DMS 273 (cell line): ENCODE measurements around the gene METRNL.
"Not testable (repeated sequence)": the region's sequence is repeated elsewhere in the genome, so short reads cannot be mapped to it uniquely, and the experiment has no call there.

Experiments used
- DNase-seq: peaks from one replicate; lab custom pipeline; 2025; ENCODE audit not compliant: unreplicated experiment; lab: John Stamatoyannopoulos, UW

METRNL gene

DNA sequence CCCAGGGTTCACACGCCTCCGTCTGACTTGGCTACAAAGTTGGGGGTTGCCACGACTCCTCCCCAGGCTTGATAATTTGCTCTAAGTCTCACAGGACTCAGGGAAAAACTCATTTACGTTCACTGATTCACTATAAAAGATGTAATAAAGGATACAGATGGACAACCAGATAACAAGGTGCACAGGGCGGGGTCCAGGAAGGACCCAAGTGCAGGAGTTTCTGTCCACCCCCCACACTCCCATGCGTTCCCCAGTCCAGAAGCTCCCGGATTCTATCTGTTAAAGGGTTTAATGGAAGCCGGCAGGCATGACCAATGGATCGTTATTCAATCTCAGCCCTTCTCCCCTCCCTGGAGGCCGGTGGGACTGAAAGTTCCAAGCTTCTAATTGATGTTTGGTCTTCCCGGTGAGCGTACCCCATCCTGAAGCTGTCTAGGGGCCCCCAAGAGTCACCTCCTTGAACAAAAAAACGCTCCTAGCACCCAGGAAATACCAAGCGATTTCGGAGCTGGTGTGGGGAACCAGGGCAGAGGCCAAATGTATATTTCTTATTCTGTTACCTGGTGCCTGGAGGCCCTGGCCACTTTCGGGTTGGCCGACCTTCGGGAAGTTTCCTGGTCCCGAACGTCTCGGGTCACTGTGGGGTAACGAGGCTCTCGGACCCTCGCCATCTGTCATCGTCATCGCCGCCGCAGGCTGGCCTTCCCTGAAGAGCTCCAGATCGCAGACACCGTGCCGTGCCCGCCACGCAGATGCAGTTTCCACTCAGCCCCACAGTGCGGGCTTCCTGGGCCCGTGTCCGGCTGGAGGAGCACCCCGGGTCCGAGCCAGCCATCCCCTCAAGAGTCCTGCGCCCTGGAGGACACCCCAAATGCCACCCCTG is 13.5 kb upstream of the METRNL start:
- DNase-seq = no peak

DNA sequence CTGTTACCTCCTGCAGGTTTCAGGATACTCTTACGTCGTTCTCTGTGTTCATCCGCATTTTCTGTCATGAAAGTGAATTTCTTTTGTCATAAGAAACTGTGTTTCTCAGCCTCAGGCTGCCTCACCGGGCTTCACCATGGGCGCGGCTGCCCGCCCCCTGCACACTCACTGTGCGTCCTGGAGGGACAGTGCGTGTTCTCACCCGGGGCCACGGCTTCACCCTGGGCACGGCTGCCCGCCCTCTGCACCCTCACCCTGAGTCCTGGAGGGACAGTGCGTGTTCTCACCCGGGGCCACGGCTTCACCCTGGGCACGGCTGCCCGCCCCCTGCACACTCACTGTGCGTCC is 12.9 kb upstream of the METRNL start:
- not testable (repeated sequence) for DNase-seq

DNA sequence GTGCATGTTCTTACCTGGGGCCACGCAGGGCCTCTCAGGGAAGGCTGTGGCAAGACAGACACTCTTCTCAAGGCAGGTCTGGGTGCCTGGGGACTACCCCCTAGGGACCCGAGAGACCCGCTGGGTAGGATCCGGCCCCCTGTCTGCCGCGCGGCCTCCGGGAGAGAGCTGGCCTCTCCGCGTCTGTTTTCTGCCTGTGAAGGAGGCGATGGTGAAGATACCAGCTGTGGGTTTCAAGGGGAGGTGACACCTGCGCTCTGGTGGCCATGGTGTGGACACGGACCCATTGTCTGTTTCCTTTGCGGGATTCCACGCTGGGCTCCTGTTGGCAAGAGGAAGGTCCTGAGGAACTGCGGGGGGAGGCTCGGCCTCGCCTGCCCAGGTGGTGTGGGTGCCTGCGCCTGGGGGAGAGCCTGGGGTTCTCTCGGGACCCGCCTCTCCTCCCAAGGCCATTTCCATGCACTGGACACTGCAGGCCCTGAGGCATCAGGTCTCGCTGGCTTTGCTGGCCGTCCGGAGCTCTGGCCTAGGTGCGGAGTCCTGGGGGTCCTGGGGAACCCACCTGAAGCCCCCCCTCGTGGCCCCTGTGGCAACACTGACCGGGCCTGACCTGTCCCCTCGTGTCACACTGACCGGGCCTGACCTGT is 12.2 kb upstream of the METRNL start:
- no peak for DNase-seq

DNA sequence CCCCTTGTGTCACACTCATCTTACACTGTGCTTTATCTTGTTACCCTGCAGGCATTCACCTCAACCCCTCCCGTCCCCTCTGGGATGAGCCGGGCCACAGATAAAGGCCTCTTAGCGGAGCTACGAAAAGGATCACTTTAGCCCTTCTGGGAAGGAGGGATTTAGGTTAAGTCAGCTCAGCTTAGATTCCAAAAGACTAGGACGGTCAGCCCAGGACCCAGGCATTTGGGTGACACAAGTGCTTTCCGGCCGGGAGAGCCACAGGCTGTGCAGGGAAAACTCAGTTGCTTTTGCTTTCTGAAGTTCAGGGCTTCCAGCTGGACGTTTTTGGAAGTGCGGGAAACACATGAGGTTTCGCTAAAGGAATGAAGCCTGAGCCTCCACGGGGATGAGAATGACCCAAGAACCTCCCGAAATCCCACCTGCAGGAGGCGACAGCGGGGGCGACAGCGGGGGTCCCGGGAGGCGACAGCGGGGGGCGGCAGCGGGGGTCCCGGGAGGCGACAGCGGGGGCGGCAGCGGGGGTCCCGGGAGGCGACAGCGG is 11.6 kb upstream of the METRNL start:
- DNase-seq = peak; percentile 38

DNA sequence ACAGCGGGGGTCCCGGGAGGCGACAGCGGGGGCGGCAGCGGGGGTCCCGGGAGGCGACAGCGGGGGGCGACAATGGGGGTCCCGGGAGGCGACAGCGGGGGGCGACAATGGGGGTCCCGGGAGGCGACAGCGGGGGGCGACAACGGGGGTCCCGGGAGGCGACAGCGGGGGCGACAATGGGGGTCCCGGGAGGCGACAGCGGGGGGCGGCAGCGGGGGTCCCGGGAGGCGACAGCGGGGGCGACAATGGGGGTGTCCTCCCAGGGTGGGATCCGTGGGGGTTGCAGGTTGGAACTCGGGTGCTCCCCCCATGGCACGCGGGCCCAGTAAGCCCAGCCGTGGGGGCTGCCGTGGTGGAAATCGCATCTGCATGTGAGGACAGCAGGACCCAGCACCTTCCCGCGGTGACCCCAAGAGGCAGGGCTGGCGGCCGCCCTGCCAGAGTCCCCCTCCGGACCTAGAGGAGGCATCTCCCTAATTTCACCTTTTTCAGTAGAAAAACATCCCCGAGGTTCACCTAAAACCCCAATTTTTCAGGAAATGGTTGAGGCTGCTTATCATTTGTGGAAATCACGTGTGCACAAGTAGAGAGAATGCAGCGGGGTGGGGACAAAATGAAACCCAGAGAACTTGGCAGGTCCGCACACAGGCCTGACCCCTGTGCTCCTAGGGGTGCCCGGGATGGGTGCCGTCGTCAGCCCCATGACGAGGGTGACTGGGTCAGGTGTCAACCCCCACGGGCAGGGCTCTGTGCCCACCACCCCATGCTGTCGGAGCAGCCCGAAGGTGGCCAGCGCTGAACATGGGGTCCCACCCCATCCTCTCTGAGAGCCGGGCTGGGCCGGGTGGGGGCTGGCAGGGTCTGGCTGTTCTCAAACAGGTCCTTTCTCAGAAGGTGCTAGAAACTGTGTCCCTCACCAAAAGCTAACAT is 10.5 kb upstream of the METRNL start:
- DNase-seq = no peak

DNA sequence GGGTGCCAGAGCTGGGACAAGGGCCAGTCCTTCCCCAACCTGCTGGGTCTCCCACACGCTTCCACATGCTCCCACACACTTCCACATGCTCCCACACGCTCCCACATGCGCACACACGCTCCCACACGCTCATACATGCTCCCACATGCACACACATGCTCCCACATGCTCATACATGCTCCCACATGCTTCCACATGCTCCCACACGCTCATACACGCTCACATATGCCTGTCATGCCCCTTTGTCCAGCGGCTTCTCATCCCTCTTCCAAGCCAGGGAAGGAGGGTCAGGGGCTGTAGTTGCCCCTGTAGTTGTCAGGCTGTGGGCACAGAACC is 9.9 kb upstream of the METRNL start:
- DNase-seq = no peak

DNA sequence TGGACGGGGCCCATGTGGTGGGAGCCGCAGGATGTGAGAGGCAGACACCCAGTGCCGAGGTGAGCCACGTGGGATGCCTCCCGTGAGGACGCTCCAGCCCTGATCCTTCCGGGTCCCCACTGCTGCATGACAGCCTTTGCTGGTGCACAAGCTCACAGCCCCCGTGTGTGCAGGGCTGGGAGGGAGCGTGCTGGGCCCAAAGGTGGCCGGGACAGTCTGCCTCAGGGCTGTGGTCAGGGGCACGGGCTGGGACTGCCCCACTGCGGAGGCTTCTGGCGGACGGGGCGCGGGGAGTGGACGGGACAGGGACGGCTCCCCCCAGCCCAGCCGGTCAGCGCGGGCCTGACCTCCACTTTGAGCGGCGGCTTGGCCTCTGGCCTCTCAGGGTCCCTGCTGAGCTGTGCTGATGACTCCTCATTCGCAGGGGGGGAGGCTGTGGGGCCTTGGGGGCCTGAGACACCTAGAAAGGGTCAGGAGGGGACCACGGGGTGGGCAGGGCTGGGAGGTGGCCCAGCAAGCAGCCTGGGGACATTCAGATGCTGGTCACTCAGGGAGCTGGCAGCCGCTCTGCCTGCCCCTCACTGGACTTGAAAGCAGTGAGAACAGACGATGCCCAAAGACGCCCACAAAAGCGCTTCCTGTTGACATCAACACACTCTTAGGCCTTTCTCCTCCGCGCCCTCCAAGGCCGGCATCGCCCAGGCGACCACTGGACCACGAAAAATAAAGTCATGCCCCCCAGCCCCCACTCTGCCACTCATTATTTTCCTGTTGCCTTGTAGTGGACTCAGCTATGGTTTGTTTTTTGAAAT is 9.3 kb upstream of the METRNL start:
- no peak for DNase-seq

DNA sequence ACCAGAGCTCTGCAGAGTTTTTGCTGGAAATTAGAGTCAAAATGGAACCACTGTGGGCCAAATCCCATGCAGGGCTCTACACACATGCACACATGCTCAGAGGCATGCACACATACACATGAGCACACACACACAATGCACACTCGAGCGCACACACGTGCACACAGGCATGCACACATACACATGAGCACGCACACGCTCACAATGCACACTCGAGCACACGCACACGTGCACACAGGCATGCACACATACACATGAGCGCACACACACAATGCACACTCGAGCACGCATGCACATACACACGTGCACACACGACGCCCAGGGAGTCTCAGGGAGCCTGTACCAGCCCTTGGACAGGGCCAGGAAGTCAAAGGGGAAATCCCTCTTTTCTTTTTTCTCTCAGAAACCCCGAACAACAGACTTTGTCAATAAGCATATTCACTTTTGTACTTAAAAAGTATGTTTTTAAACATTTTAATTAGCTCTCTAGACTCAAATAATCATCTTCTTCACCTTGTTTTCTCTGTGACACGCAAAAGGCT is 8.5 kb upstream of the METRNL start:
- no peak for DNase-seq

DNA sequence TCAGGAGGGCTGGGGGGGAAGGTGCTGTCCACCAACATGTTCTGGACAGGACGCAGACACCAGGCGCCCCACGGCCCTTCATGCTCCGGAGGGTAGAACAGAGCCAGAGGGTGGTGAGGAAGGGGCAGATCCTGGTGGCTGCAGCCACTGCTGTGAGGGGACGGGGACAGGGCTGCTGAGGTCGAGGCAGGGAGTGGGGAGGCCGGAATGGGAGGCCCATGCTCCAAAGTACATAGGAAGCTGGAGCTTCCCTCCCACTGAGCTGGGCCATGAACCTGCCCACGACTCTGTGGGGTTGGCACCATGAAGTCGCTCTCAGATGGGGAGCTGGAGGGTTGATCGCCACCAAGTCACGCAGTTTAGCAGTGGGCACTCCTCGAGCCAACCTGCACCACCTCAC is 8.0 kb upstream of the METRNL start:
- no peak for DNase-seq

DNA sequence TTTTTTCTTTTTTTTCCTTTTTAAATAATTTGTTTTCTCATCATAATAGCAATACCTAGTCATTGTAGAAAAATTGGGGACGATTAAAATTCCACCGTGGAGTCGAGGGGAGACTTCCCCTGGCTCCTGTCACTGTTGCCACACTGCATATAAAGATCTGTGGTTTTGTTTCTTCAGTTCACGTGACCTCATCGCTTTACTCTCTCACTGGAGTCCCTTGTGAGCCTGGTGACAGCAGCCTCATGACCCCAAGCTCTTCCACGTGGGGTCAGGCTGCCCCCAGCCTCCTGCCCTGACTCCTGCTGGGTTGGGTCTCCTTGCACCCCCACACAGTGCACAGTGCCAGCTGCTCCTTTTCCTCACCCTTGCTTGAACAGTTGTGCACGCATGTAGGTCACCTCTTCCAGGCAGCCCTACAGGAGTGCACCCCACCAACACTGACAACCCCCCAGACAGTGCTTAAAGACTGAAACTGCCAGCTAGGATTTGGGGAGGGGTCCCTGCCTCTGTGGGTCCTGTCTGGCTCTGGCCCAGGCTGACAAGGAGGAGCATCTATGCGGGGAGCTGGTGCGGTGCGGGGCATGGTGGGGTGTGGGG is 7.3 kb upstream of the METRNL start:
- DNase-seq = no peak

DNA sequence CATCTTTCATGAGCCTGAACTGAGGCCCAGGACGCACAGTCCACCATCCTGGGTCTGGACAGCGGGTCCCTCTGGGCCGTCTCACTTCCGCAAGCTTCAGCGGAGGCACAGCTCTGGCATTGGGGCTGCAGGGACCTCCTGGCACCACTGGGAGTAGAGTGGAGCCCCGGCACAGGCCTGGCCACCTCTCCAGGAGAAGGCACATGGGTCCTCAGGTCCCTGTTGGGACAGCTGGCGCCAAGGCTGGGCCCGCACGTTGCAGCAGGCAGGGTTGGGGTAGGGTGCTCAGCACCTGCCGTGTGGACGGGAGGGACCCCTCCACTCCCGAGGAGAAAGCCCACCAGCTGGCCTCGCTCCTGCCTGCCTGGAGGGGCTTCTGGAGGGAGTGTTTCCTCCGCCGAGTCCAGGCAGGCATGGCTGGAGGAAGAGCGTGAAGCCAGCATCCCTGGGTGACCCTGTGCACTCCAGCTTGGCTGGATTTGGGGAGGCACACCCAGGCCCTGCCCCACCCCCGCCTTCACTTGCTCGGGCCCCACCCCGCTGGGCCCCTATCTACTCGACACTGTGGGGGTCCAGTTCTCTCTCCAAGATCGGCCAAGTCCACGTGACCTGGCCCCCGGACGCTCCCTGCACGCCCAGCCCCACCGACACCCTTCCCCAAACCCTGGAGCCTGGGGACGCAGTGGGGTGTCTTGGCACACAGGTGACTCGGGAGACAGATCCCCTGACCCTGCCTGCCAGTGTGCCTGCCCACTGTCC is 6.6 kb upstream of the METRNL start:
- DNase-seq = no peak

DNA sequence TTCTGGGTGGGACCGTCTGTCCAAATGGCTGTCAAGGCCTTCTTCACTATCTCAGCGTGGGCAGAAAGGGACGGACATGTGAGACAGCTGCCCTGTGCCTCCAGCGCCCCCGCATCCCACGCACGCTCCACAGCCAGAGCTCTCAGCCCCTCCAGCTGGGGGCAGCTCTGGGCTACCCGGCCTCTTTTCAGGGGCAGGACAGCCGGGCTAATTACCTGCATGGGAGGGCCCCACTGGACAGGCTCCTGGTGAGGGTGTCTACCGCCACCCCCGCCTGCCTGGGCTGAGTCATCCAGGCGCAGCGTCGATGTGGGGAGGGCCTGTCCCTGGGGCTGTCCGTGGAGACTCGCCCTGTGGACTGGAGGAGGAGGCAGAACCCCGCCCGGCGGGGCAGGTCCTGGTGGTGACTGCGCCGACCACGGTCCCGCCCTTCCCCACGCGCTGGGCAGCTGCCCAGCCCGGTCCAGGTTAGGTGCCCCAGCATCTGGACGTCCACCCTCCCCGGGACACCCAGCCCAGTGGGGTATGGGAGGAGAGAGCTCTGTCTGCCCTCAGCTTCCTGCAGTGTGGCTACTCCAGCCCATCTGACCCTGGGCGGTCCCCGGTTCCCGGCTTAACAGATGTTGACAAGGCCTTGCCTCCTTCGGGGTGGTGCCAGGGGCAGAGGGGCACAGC is 5.9 kb upstream of the METRNL start:
- DNase-seq = no peak

DNA sequence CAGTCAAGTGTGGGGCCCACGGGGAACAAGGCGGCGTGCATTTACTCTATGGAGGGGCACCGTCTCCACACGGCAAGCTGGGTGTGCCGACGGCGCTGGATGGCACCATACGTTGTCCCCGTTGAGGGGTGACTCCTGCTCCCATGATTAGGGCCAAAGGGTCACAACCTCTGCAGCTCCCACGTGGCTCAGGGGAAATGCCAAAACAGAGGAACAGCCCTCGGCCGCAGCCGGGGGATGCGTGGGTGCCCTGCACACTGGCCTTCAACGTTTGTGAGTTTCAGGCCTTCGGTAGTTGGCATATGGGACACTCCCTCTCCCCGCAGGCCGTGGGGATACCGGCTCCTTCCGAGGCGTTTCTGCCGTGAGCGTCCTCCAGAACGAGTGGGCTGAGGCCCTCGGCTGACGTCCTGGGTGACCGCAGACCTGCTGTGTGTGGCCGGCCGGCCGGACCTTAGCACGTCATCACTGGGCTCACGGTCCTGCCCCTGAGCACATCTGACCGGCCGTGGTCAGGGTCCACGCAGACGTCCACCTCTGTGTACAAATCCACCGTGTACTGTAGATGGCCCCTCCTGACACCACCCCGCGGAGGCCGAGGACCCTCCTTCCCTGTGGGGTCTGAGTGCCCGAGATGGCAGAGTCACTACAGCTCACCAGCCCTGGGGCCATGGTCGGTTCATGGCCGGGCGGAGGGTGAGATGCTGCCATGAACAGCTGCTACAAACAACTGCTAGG is 4.8 kb upstream of the METRNL start:
- DNase-seq = no peak

DNA sequence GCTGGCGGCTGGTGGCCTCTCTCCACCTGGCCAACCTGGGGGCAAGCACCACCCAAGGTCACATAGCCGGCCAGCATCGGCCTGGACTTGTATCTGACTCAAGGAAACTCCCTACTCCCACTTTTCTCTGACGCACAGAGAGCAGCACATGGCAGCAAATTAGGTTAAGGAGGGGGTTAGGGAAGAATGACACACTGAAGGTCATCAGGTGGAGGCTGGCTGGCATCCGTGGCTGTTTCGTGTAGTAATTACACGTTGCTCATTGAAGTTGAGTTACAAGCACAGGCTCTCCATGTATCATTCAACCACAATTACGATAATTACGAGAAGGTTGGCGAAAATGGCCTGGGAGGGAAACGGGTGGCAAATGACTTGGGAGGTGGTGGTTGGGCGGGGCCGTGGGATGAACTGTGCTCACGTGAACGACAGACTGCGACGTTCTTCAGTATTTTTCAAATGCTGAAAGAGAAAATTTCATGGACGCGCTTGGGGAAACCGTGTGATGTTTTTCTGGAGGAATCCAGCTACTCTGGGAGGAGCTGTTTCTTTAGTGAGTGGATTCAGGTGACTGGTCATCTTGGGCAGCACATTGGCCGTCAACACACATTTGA is 4.0 kb upstream of the METRNL start:
- no peak for DNase-seq

DNA sequence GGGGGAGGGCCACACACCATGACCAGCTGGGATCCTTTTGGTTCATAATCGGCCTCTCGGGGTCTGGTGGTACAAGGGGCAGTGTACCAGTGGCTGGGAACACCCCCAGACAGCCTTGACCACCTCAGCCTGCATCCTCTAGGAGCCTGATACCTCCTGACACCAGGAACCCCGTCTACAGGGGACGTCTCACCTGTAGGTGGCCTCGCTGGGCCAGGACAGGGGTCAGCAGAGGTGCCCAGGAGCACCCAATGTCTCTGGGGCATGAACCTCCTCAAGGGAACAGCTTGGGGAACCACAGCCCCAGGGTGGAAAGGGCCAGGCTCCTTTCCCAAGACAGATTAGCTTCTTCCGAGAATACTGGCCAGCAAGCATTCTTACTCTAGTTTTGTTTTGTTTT is 2.5 kb upstream of the METRNL start:
- peak; percentile 33 for DNase-seq

DNA sequence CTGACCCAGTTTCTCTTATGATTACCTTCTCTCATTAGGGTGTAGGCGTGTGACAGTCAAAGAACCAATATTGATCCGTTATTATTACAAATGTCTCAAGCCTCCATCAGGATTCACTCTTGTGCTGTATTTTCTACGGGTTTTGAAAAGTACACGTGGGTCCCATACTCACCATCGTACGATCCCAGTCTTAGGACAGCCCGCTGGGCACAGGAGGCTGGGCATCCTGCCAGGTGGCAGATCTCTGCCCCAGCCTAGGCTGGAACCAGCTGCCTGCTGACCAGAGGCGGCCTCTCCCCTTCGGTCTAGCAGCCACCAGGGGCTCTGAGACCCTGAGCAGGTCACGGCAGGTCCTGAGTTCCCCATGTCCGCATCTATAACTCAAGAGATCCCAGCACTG is 2.0 kb upstream of the METRNL start:
- peak; percentile 37 for DNase-seq

DNA sequence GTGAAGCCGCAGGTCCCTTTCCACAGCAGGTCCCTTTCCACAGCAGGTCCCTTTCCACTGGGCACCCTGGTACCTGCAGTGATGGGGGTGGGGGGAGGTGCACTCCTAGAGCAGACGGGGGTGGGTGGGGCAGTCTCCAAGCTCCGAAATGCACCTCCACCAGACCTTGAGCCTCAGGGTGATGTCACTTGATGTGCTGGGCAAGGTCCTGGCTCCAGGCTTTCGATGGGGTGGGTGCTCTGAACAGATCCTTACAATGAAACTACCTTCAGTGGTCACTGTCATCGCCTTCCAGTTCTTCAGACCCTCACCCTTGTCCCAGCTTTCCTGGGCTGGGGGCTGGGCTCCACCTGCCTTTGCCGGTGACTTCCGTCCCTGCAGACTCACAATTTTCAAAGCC is 1.5 kb upstream of the METRNL start:
- no peak for DNase-seq
